ENCODE results near the gene ANKRD34C. TPM values are rescaled to one million over a fixed set of nuclear protein-coding genes. Genes with fewer than 3 reads are reported as not detected.

ANKRD34C gene
- polyA plus RNA-seq, 2 of the 4 experiments (the other 2 are of a cell fraction) = not detected

DNA sequence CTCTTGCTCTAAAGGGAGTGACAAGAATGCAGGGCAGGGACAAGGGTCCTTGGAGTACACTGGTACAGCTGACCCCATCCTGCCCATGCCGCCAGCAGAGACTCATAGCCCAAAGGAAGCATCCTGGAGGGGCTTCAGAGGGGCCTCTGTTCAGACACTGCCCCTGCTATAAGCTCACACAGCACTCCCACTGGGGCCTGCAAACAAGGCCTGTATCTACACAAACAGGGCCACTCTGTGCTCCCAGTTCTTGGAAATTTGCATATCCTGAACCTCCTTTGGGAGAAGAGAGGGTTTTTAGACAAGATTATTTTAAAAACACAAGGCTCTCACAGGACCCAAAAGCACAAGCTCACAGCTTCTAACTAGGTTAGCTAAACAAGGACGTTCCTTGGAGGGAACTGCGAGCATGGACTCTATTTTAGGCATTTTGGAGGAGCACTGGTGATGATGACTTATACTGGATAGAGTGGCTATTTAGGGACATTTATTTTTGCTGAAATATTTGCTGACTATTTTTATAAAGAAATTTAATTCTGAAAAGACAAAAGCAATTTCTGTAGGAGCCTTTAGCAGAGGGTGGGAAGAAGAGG is 16.4 kb upstream of the ANKRD34C start:
- FAIRE-seq (no peak), ATAC-seq (no peak), DNase-seq (ENCODE audit: low read depth in 1 of 2, low spot score in 1 of 2) (no peak)
- Histone ChIP-seq H3K4me3 (no peak overlapping the region), H3K4me1 (no peaks in the 10 kb centered on the region), H3K27ac (no peak overlapping the region), H3K4me2 (no peak overlapping the region), H3K9me3 (no peaks in the 10 kb centered on the region)
- POLR2A ChIA-PET = no interaction called here
- TF ChIP-seq FOSB (CRISPR knock-in tag; IDR thresholded peaks at IDR 0.05) (no peak), ESRRA (IDR thresholded peaks at IDR 0.05; ENCODE audit: borderline replicate concordance, low read length) (no peak), HOXB5 (CRISPR knock-in tag; IDR thresholded peaks at IDR 0.05) (no peak), RAD21 (conservative IDR thresholded peaks at IDR 0.05 in 1 of 2, IDR thresholded peaks at IDR 0.05 in 1 of 2) (no peak), MAFK (IDR thresholded peaks at IDR 0.05; ENCODE audit: partially characterized antibody) (no peak), BHLHE40 (IDR thresholded peaks at IDR 0.05; ENCODE audit: low read depth, low read length) (no peak), RARB (CRISPR knock-in tag; IDR thresholded peaks at IDR 0.05) (no peak), HDAC2 (IDR thresholded peaks at IDR 0.05) (no peak), ZNF302 (CRISPR knock-in tag; IDR thresholded peaks at IDR 0.05) (no peak), NFE2L2 (conservative IDR thresholded peaks at IDR 0.05; ENCODE audit: low read length) (no peak), ZC3H11A (IDR thresholded peaks at IDR 0.05) (no peak)
- TF ChIP-seq, protein P1, sequence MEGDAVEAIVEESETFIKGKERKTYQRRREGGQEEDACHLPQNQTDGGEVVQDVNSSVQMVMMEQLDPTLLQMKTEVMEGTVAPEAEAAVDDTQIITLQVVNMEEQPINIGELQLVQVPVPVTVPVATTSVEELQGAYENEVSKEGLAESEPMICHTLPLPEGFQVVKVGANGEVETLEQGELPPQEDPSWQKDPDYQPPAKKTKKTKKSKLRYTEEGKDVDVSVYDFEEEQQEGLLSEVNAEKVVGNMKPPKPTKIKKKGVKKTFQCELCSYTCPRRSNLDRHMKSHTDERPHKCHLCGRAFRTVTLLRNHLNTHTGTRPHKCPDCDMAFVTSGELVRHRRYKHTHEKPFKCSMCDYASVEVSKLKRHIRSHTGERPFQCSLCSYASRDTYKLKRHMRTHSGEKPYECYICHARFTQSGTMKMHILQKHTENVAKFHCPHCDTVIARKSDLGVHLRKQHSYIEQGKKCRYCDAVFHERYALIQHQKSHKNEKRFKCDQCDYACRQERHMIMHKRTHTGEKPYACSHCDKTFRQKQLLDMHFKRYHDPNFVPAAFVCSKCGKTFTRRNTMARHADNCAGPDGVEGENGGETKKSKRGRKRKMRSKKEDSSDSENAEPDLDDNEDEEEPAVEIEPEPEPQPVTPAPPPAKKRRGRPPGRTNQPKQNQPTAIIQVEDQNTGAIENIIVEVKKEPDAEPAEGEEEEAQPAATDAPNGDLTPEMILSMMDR (IDR thresholded peaks at IDR 0.05) = no peak
- TF ChIP-seq, protein P2, sequence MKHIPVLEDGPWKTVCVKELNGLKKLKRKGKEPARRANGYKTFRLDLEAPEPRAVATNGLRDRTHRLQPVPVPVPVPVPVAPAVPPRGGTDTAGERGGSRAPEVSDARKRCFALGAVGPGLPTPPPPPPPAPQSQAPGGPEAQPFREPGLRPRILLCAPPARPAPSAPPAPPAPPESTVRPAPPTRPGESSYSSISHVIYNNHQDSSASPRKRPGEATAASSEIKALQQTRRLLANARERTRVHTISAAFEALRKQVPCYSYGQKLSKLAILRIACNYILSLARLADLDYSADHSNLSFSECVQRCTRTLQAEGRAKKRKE (CRISPR knock-in tag; IDR thresholded peaks at IDR 0.05; ENCODE audit: low read depth) = no peak
- TF ChIP-seq, protein P3, sequence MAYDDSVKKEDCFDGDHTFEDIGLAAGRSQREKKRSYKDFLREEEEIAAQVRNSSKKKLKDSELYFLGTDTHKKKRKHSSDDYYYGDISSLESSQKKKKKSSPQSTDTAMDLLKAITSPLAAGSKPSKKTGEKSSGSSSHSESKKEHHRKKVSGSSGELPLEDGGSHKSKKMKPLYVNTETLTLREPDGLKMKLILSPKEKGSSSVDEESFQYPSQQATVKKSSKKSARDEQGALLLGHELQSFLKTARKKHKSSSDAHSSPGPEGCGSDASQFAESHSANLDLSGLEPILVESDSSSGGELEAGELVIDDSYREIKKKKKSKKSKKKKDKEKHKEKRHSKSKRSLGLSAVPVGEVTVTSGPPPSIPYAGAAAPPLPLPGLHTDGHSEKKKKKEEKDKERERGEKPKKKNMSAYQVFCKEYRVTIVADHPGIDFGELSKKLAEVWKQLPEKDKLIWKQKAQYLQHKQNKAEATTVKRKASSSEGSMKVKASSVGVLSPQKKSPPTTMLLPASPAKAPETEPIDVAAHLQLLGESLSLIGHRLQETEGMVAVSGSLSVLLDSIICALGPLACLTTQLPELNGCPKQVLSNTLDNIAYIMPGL (CRISPR knock-in tag; IDR thresholded peaks at IDR 0.05; ENCODE audit: borderline replicate concordance) = no peak
- WGBS (ENCODE audit: missing lambda C conversion rate) = 27% methylated on average over 3 of the region's 3 CpGs
- CTCF ChIA-PET = interaction anchor here (1.1 to 1.3 kb wide), 2 partner anchors 82 to 1514 kb away, joined by 3 to 4 read pairs; partner anchors contain the start of gene CEMIP

DNA sequence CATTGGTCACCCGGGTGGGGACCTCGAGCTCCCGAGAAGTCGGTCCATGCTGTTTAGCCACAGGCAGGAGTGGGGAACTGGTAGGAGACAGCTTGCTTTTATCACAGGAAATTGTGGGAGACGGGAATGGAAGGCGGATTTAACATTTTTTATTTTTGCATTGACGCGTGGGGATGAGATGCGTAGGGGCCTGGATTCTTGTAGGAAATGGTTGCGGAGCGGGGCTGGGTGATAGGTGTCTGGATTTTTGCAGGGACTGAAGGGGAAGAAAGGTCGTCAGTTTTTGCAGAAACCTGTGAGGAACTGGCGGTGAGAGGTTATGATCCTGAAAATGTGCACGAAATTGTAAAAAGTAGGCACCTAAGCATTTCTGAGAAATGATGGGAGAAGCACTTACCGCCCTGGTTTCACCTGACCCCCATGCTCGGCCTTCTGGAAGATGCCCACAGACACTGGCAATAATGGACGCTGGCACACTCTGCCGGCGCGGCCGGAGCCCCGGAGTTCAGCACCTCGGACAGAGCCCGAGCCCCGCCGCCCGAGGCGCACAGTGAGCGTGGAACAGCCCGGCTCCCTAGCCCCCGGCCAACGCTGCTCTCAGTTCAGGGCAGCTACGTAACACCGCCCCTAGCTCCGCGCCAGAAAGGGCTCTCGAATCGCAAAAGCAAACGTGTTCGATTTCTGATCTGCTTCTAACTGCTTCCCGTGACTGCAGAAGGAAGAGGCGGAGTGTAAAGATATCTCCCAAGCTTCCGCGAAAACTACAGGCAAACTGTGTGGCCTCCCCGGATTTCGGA is 928 bp downstream of the ANKRD34C start:
- peak; percentile 89 to 94 for ATAC-seq

More for the DNA sequence above, 928 bp downstream of the ANKRD34C start:
- FAIRE-seq = no peak
- Histone ChIP-seq H3K27ac (no peak overlapping the region), H3K9me3 (no peaks in the 10 kb centered on the region), H3K4me1 (no peaks in the 10 kb centered on the region), H3K4me2 (peak overlapping the region; percentile 50; the same call in 2 of the 3 replicates), H3K4me3 (no peak overlapping the region)
- peak; percentile 24 to 42 for DNase-seq (ENCODE audit: low read depth in 1 of 2, low spot score in 1 of 2)
- ChIA-PET CTCF (interaction anchor here (1.1 kb wide), 1 partner anchor 192 kb away, joined by 3 read pairs; no protein-coding TSS in a partner anchor), POLR2A (no interaction called here)
- 28% methylated on average over 35 of the region's 46 CpGs for WGBS (ENCODE audit: missing lambda C conversion rate)
- TF ChIP-seq, protein P2 (CRISPR knock-in tag; IDR thresholded peaks at IDR 0.05; ENCODE audit: low read depth) = 0 out of 2 replicates have a peak, but pooled peaks have one; percentile 42
- TF ChIP-seq EHMT2 (IDR thresholded peaks at IDR 0.05; ENCODE audit: low read depth) (peak; percentile 64; the same call in 1 of the 2 replicates), HOXB5 (CRISPR knock-in tag; IDR thresholded peaks at IDR 0.05) (peak; percentile 45; the same call in 1 of the 2 replicates), POLR2AphosphoS2 (conservative IDR thresholded peaks at IDR 0.05; ENCODE audit: low read length) (no peak)
- TF ChIP-seq, protein P4, sequence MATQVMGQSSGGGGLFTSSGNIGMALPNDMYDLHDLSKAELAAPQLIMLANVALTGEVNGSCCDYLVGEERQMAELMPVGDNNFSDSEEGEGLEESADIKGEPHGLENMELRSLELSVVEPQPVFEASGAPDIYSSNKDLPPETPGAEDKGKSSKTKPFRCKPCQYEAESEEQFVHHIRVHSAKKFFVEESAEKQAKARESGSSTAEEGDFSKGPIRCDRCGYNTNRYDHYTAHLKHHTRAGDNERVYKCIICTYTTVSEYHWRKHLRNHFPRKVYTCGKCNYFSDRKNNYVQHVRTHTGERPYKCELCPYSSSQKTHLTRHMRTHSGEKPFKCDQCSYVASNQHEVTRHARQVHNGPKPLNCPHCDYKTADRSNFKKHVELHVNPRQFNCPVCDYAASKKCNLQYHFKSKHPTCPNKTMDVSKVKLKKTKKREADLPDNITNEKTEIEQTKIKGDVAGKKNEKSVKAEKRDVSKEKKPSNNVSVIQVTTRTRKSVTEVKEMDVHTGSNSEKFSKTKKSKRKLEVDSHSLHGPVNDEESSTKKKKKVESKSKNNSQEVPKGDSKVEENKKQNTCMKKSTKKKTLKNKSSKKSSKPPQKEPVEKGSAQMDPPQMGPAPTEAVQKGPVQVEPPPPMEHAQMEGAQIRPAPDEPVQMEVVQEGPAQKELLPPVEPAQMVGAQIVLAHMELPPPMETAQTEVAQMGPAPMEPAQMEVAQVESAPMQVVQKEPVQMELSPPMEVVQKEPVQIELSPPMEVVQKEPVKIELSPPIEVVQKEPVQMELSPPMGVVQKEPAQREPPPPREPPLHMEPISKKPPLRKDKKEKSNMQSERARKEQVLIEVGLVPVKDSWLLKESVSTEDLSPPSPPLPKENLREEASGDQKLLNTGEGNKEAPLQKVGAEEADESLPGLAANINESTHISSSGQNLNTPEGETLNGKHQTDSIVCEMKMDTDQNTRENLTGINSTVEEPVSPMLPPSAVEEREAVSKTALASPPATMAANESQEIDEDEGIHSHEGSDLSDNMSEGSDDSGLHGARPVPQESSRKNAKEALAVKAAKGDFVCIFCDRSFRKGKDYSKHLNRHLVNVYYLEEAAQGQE (IDR thresholded peaks at IDR 0.05) = peak; percentile 97
